ENCODE measurements around the gene HSPA5. TPM values are rescaled to one million over a fixed set of nuclear protein-coding genes. Genes with fewer than 3 reads are reported as not detected.

Gene HSPA5
- total and polyA plus RNA-seq, 10 of the 15 experiments (the other 5 are each of a cell fraction or from before 2014, with no cell fraction given): 39.8 to 517 (median 105) TPM

- RAD21 ChIA-PET (ENCODE audit: unreplicated experiment): no interaction called here
- in situ Hi-C loops (cut with MboI) (no loop called here), intact Hi-C loops (cut with micrococcal nuclease; ENCODE audit: unreplicated experiment) (no loop called here)
- Histone ChIP-seq H3K36me3 (ENCODE audit: control insufficient read depth in 2 of 2, insufficient read depth in 2 of 2, low read length in 1 of 2) (no peaks in the 10 kb centered on the region; a peak in 1 of 4 replicates), H3K4me1 (ENCODE audit: control insufficient read depth, insufficient read depth, low read length) (no peaks in the 10 kb centered on the region), H2AFZ (ENCODE audit: control insufficient read depth, low read depth, low read length) (no peak overlapping the region), H3K27me3 (replicated peaks in 1 of 2; ENCODE audit: control insufficient read depth in 2 of 2, insufficient read depth in 2 of 2, low read length in 1 of 2) (no peaks in the 10 kb centered on the region), H3K4me3 (no peak overlapping the region), H3K79me2 (ENCODE audit: control insufficient read depth, insufficient read depth, low read length) (peaks cover 31% of the 10 kb centered on the region), H3K9ac (ENCODE audit: control insufficient read depth, insufficient read depth, low read length) (no peak overlapping the region), H3K27ac (ENCODE audit: control insufficient read depth, insufficient read depth) (no peak overlapping the region), H4K20me1 (ENCODE audit: control insufficient read depth, insufficient read depth) (no peaks in the 10 kb centered on the region), H3K9me3 (replicated peaks; ENCODE audit: control insufficient read depth, insufficient read depth, low read length) (no peaks in the 10 kb centered on the region), H3K4me2 (ENCODE audit: control insufficient read depth, insufficient read depth) (no peak overlapping the region)
- TF ChIP-seq ZNF217 (IDR thresholded peaks at IDR 0.05): no peak
- TF ChIP-seq PAX8 (IDR thresholded peaks at IDR 0.05): no peak
- TF ChIP-seq HDGF (IDR thresholded peaks at IDR 0.05): no peak
- no peak for TF ChIP-seq CHD1 (IDR thresholded peaks at IDR 0.05; ENCODE audit: low read depth, low read length)
- no peak for TF ChIP-seq KDM1A (IDR thresholded peaks at IDR 0.05; ENCODE audit: borderline replicate concordance)
- no peak for TF ChIP-seq KAT2A (conservative IDR thresholded peaks at IDR 0.05; ENCODE audit: control insufficient read depth, low read depth, low read length)
- no peak for TF ChIP-seq MEF2A (IDR thresholded peaks at IDR 0.05; ENCODE audit: insufficient read depth, low read depth, low read length)
- no peak for TF ChIP-seq NRF1 (conservative IDR thresholded peaks at IDR 0.05; ENCODE audit: low read depth, low read length)
- no peak for TF ChIP-seq TCF3 (IDR thresholded peaks at IDR 0.05; ENCODE audit: borderline replicate concordance, insufficient read depth, low read depth, low read length)
- no peak for TF ChIP-seq ATF3 (IDR thresholded peaks at IDR 0.05; ENCODE audit: borderline replicate concordance, extremely low read depth, low read depth, low read length)
- no peak for TF ChIP-seq CTCF (IDR thresholded peaks at IDR 0.05 in 2 of 3, conservative IDR thresholded peaks at IDR 0.05 in 1 of 3; ENCODE audit: control insufficient read depth in 2 of 3, extremely low read depth in 1 of 3, insufficient read depth in 1 of 3, low read depth in 3 of 3, low read length in 3 of 3)
- TF ChIP-seq CHD2 (IDR thresholded peaks at IDR 0.05; ENCODE audit: borderline replicate concordance, low read depth, low read length): no peak
- no peak for TF ChIP-seq RB1 (IDR thresholded peaks at IDR 0.05; ENCODE audit: borderline replicate concordance)
- TF ChIP-seq SKIL (IDR thresholded peaks at IDR 0.05; ENCODE audit: low read depth, poor library complexity, severe bottlenecking): no peak
- TF ChIP-seq ASH2L (IDR thresholded peaks at IDR 0.05; ENCODE audit: borderline replicate concordance, low read depth): no peak
- ATAC-seq: no peak
- no TSS peak for BruUV-seq (replicated peaks)
- CTCF ChIA-PET: interaction anchor here (1.0 kb wide), 1 partner anchor 21 kb away, joined by 3 read pairs; no protein-coding TSS in a partner anchor
- POLR2A ChIA-PET: no interaction called here
- WGBS (ENCODE audit: insufficient coverage, insufficient replicate concordance, low lambda C conversion rate, missing lambda C conversion rate): 95% methylated on average over 4 of the region's 4 CpGs
- DNase-seq (ENCODE audit: low read depth, low spot score): no peak
- no peak for FAIRE-seq
- SMC1A ChIA-PET (ENCODE audit: uncharacterized antibody, unreplicated experiment): interaction anchor here (1.7 kb wide), 1 partner anchor 11 kb away, joined by 5 read pairs; no protein-coding TSS in a partner anchor
These were observed 35.6 kb upstream of the HSPA5 start for GRCh38 chr9:125276771-125277170.
